Keratinocyte (primary cell): ENCODE measurements around the gene PICALM. TPM values are rescaled to one million over a fixed set of nuclear protein-coding genes. Genes with fewer than 3 reads are reported as not detected.

Experiments used
- DNase-seq: peaks from one replicate; pipeline ENCODE4 v3.0.0-alpha.2; 2011; ENCODE audit warnings: low read depth, missing footprints, low spot score
- FAIRE-seq: peaks from 2 replicates; lab custom pipeline; 2011; peaks lifted over from hg19 to GRCh38; lab: Jason Lieb, UNC
- H2AFZ ChIP-seq: 2 replicates; pipeline ENCODE4 v1.6.0; 2012; ENCODE audit warnings: low read length, control low read depth, inconsistent platforms; ENCODE audit not compliant: control insufficient read depth
- H3K27ac ChIP-seq: 2 replicates; pipeline ENCODE4 v1.5.1; 2011; ENCODE audit warnings: low read length; ENCODE audit not compliant: control insufficient read depth, insufficient read depth
- H3K27me3 ChIP-seq: 3 replicates; pipeline ENCODE4 v1.6.0; 2011; ENCODE audit warnings: low read length; ENCODE audit not compliant: control insufficient read depth, insufficient read depth; ENCODE audit errors: extremely low read depth
- H3K36me3 ChIP-seq, 2 experiments: 2 replicates in 1 of 2; 3 replicates in 1 of 2; pipeline ENCODE4 v1.5.1; 2011; ENCODE audit warnings: low read length in 2 of 2, mild to moderate bottlenecking in 1 of 2; ENCODE audit not compliant: control insufficient read depth in 2 of 2, insufficient read depth in 2 of 2; ENCODE audit errors: extremely low read depth in 1 of 2
- H3K4me1 ChIP-seq: 3 replicates; pipeline ENCODE4 v1.5.1; 2011; ENCODE audit warnings: low read length; ENCODE audit not compliant: control insufficient read depth, insufficient read depth; ENCODE audit errors: extremely low read depth
- H3K4me2 ChIP-seq: 3 replicates; pipeline ENCODE4 v1.6.0; 2011; ENCODE audit warnings: low read depth, low read length; ENCODE audit not compliant: control insufficient read depth, insufficient read depth; ENCODE audit errors: extremely low read depth
- H3K4me3 ChIP-seq, 3 experiments: fragments of 200-600 bp in 1 of 3; sonication (generic) in 1 of 3; 2 replicates in 2 of 3; 3 replicates in 1 of 3; pipeline ENCODE4 v1.5.1; 2011 to 2016; ENCODE audit warnings: low read length in 3 of 3, mild to moderate bottlenecking in 3 of 3, control low read depth in 2 of 3, inconsistent platforms in 1 of 3, low read depth in 1 of 3, mixed read lengths in 1 of 3, mixed run types in 1 of 3, moderate library complexity in 1 of 3; ENCODE audit not compliant: control insufficient read depth in 2 of 3, insufficient read depth in 2 of 3; ENCODE audit errors: extremely low read depth in 1 of 3
- H3K79me2 ChIP-seq: 2 replicates; pipeline ENCODE4 v1.6.0; 2012; ENCODE audit warnings: low read length; ENCODE audit not compliant: control insufficient read depth, insufficient read depth
- H3K9ac ChIP-seq: 3 replicates; pipeline ENCODE4 v1.6.0; 2011; ENCODE audit warnings: low read length; ENCODE audit not compliant: control insufficient read depth, insufficient read depth; ENCODE audit errors: extremely low read depth
- H3K9me1 ChIP-seq: 3 replicates; pipeline ENCODE4 v1.6.0; 2011; ENCODE audit warnings: low read length; ENCODE audit not compliant: control insufficient read depth, insufficient read depth; ENCODE audit errors: extremely low read depth
- H3K9me3 ChIP-seq: 2 replicates; pipeline ENCODE4 v1.5.1; 2012; ENCODE audit warnings: low read depth, low read length; ENCODE audit not compliant: control insufficient read depth
- H4K20me1 ChIP-seq: 3 replicates; pipeline ENCODE4 v1.6.0; 2011; ENCODE audit warnings: low read length; ENCODE audit not compliant: control insufficient read depth, insufficient read depth; ENCODE audit errors: extremely low read depth
- CTCF ChIP-seq, 3 experiments: IDR thresholded peaks in 1 of 3; conservative IDR thresholded peaks in 1 of 3; optimal IDR thresholded peaks in 1 of 3; 2 replicates in 2 of 3; 3 replicates in 1 of 3; pipeline versions ENCODE3 to v1.5.1; 2011; ENCODE audit warnings: low read length in 3 of 3, mild to moderate bottlenecking in 3 of 3, moderate library complexity in 2 of 3, control low read depth in 1 of 3, inconsistent platforms in 1 of 3; ENCODE audit not compliant: insufficient read depth in 2 of 3; ENCODE audit errors: extremely low read depth in 1 of 3
- EZH2 ChIP-seq: IDR thresholded peaks from one replicate; pipeline ENCODE4 v1.6.1; 2012; ENCODE audit warnings: inconsistent platforms, mild to moderate bottlenecking, low read length, moderate library complexity
- dilution Hi-C: fragments of 300-500 bp; cut with MboI; formaldehyde crosslinking; loops from one replicate; pipeline ENCODE4 v1.7.0; 2020; ENCODE audit warnings: low sequenced_read_pairs; ENCODE audit not compliant: extremely low pct_ligation_motif_present
- polyA plus RNA-seq, 5 experiments: library from polyadenylated mRNA; depleted of rRNA in 3 of 5; stranded (reverse) in 3 of 5; stranded (forward) in 1 of 5; unstranded in 1 of 5; fragments of >200 nt; gene quantifications; 1 replicate in 1 of 5; 2 replicates in 3 of 5; 3 replicates in 1 of 5; pipeline versions ENCODE4 v1.2.1 to v1.2.3, GENCODE V29; 2011 to 2012; ENCODE audit warnings: missing spikeins in 2 of 5, low read depth in 1 of 5, low replicate concordance in 1 of 5

The PICALM gene
- polyA plus RNA-seq, 1 donor (not counting 4 experiments of a cell fraction or from before 2014, with no cell fraction given): 293 TPM

- FAIRE-seq (no peak), DNase-seq (no peak)
- H3K9ac ChIP-seq: no peak overlapping the region
- no peaks in the 10 kb centered on the region for H3K4me1 ChIP-seq
- no peaks in the 10 kb centered on the region for H3K27me3 ChIP-seq
- dilution Hi-C loops: no loop called here
- H4K20me1 ChIP-seq: no peaks in the 10 kb centered on the region
- H3K9me3 ChIP-seq: no peaks in the 10 kb centered on the region
- H3K27ac ChIP-seq: no peak overlapping the region
- H3K79me2 ChIP-seq: no peaks in the 10 kb centered on the region
- H3K36me3 ChIP-seq: no peaks in the 10 kb centered on the region
- no peak overlapping the region for H2AFZ ChIP-seq
- TF ChIP-seq EZH2 (no peak), CTCF (optimal IDR thresholded peaks at IDR 0.05 in 1 of 3, IDR thresholded peaks at IDR 0.05 in 1 of 3, conservative IDR thresholded peaks at IDR 0.05 in 1 of 3; ENCODE audit: extremely low read depth in 1 of 3, insufficient read depth in 2 of 3, low read length in 3 of 3) (no peak)
- H3K9me1 ChIP-seq: no peaks in the 10 kb centered on the region
- no peak overlapping the region for H3K4me3 ChIP-seq
- no peak overlapping the region for H3K4me2 ChIP-seq
These were observed 40.2 kb upstream of the PICALM start for GRCh38 chr11:86108890-86109638.

- H3K9ac ChIP-seq: no peak overlapping the region
- no peak for DNase-seq
- TF ChIP-seq EZH2 (no peak), CTCF (optimal IDR thresholded peaks at IDR 0.05 in 1 of 3, IDR thresholded peaks at IDR 0.05 in 1 of 3, conservative IDR thresholded peaks at IDR 0.05 in 1 of 3; ENCODE audit: extremely low read depth in 1 of 3, insufficient read depth in 2 of 3, low read length in 3 of 3) (no peak)
- no peaks in the 10 kb centered on the region for H3K79me2 ChIP-seq
- H3K4me2 ChIP-seq: no peak overlapping the region
- no peak overlapping the region for H2AFZ ChIP-seq
- H4K20me1 ChIP-seq: no peaks in the 10 kb centered on the region
- no peaks in the 10 kb centered on the region for H3K36me3 ChIP-seq
- H3K27me3 ChIP-seq: no peaks in the 10 kb centered on the region
- no peaks in the 10 kb centered on the region for H3K4me1 ChIP-seq
- H3K27ac ChIP-seq: no peak overlapping the region
- no peak overlapping the region for H3K4me3 ChIP-seq
- dilution Hi-C loops: no loop called here
- H3K9me1 ChIP-seq: no peaks in the 10 kb centered on the region
- FAIRE-seq: no peak
- H3K9me3 ChIP-seq: no peaks in the 10 kb centered on the region
These were observed 39.3 kb upstream of the PICALM start for GRCh38 chr11:86108191-86108590.
